Fibroblast of upper back skin (primary cell): ENCODE measurements around the gene TBCE.
"Not testable (repeated sequence)": the region's sequence is repeated elsewhere in the genome, so short reads cannot be mapped to it uniquely, and the experiment has no call there.

Source experiments
- DNase-seq: peaks from one replicate; pipeline ENCODE4 v3.0.0-alpha.2; 2013

TBCE gene

GRCh38 chr1:235457856-235458255 lies 90.6 kb downstream of the TBCE start:
- not testable (repeated sequence) for DNase-seq

- DNase-seq, result no peak
These were observed 93.5 kb downstream of the TBCE start for GRCh38 chr1:235460770-235461169.

GRCh38 chr1:235461954-235462353 lies 94.7 kb downstream of the TBCE start:
- DNase-seq, result no peak

- DNase-seq, result not testable (repeated sequence)
These were observed 95.6 kb downstream of the TBCE start for GRCh38 chr1:235462832-235463231.

GRCh38 chr1:235465066-235465465 lies 97.8 kb downstream of the TBCE start:
- no peak for DNase-seq

GRCh38 chr1:235468004-235468403 lies 100.8 kb downstream of the TBCE start:
- peak; percentile 19 for DNase-seq

GRCh38 chr1:235468970-235469369 lies 101.7 kb downstream of the TBCE start:
- DNase-seq, result peak; percentile 76

- not testable (repeated sequence) for DNase-seq
These were observed 102.7 kb downstream of the TBCE start for GRCh38 chr1:235469897-235470296.

- no peak for DNase-seq
These were observed 103.7 kb downstream of the TBCE start for GRCh38 chr1:235470741-235471439.

GRCh38 chr1:235473806-235474205 lies 106.6 kb downstream of the TBCE start:
- no peak for DNase-seq

- no peak for DNase-seq
These were observed 115.9 kb downstream of the TBCE start for GRCh38 chr1:235483090-235483489.

- no peak for DNase-seq
These were observed 118.3 kb downstream of the TBCE start for GRCh38 chr1:235485558-235485957.

GRCh38 chr1:235486321-235486720 lies 119.1 kb downstream of the TBCE start:
- DNase-seq, result no peak

- DNase-seq, result no peak
These were observed 124.4 kb downstream of the TBCE start for GRCh38 chr1:235491644-235492043.

GRCh38 chr1:235494531-235494930 lies 127.3 kb downstream of the TBCE start:
- no peak for DNase-seq

- no peak for DNase-seq
These were observed 127.8 kb downstream of the TBCE start for GRCh38 chr1:235495030-235495429.

- no peak for DNase-seq
These were observed 128.3 kb downstream of the TBCE start for GRCh38 chr1:235495551-235495950.

GRCh38 chr1:235500971-235501540 lies 133.8 kb downstream of the TBCE start:
- DNase-seq, result peak; percentile 34
